GM18505 (cell line): Measurements from ENCODE around the gene COL5A1.

Experiments
- ATAC-seq: cut with Tn5 transposase; IDR thresholded peaks from one replicate; pipeline ENCODE4 v1.9.1; 2021; ENCODE audit not compliant: unreplicated experiment
- POLR2A ChIP-seq: IDR thresholded peaks from 4 replicates; pipeline ENCODE4 v1.6.1; 2011; ENCODE audit warnings: borderline replicate concordance; ENCODE audit not compliant: insufficient read depth, insufficient read length; ENCODE audit errors: extremely low read depth

Gene COL5A1

GRCh38 chr9:134600836-134601638 lies 40.6 kb upstream of the COL5A1 start:
- no peak for ATAC-seq
- no peak for TF ChIP-seq POLR2A

DNA sequence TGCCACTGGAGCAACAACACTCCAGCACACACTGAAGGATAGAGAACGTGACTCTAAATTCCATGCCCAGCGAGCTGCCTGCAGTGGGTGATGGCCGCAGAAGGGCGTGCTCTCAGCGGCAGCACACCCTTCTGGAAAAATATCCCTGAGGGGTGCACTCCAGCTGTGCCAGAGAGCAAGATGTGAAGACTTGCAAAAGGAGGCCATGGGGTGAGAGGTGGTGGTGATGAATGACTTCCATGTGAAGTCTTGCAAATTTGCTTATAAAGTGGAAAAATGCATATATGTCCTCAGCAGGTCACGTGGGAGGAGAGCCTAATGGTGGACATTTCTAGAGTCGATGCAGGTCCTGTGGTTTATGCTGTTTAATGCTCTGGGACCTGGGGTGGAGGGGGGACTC lies 39.8 kb upstream of the COL5A1 start:
- TF ChIP-seq POLR2A = no peak
- no peak for ATAC-seq

DNA sequence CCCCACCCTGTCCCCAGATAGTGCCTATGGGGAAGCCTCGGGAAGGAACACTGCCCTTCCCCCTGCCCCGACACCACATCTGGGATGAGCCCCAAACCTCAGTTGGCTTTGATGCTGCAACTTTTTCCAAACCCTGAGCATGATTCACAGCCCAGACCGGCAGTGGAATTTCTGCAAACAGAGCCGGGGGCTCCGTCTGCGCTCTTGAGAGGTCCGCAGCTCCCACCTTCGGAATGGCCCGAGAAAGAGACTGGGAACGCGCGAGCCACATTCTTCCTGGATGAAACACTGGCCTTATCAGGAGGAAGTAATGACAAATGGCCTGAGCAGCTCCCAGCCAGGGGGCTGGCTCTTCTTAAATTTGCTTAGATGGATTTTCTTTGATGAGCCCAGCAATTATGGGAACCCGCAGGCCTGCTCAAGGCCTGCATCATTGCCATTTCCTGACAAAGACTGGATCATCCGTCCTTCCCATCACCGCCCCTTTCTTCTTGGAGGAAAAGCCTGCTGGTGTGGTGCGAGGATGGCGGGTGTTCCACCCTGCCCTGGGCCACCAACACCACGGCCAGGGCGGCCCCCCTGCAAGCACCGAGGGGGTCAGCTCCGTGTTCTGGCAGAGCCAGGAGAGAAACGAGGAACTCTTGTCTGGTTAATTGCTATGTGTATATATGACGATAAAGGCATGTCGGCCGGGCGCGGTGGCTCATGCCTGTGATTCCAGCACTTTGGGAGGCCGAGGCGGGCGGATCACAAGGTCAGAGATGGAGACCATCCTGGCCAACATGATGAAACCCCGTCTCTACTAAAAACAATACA lies 38.8 kb upstream of the COL5A1 start:
- TF ChIP-seq POLR2A = no peak
- ATAC-seq = no peak

DNA sequence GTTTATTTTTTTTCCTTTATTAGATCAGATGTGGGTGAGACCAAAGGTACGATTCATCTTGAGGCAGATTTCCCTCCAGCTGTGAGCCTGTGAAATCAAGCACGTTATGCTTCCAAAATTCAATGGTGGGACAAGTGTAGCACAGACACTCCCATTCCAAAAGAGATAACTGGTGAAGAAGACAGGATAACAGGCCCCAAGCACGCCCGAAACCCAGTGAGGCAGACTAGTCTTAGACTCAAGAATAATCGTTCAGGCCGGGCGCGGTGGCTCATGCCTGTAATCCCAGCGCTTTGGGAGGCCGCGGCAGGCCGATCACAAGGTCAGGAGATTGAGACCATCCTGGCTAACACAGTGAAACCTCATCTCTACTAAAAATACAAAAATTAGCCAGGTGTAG lies 36.8 kb upstream of the COL5A1 start:
- no peak for ATAC-seq
- no peak for TF ChIP-seq POLR2A

DNA sequence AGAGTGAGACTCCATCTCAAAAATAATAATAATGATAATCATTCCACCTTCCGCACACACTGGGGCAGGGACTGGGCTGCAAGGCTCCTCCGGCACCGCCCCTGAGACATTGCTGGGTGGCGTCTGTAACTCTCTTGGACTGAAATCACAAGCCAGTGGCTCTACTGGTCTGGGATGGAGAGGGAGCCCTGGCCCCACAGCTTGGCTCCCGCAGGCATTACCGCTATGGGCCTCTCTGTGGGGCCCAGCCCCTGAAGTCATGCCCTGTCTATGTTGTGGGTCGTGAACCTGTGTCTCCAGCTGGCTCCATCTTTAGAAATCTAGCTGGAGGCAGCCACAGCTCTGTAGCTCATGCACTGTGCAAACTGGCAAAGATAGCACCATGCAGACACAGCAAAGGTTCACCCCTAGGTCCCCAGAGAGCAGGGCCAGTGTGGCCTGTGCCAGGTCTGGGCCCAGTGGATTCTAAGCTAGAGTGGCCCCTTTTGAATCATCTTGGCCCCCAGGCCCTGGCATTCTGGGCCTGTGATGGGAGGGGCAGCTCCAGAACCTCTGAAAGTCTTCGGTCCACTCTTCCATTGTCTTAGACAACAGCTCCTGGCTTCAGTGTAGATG lies 36.1 kb upstream of the COL5A1 start:
- no peak for TF ChIP-seq POLR2A
- no peak for ATAC-seq

GRCh38 chr9:134605966-134606357 lies 35.6 kb upstream of the COL5A1 start:
- ATAC-seq = no peak
- no peak for TF ChIP-seq POLR2A

DNA sequence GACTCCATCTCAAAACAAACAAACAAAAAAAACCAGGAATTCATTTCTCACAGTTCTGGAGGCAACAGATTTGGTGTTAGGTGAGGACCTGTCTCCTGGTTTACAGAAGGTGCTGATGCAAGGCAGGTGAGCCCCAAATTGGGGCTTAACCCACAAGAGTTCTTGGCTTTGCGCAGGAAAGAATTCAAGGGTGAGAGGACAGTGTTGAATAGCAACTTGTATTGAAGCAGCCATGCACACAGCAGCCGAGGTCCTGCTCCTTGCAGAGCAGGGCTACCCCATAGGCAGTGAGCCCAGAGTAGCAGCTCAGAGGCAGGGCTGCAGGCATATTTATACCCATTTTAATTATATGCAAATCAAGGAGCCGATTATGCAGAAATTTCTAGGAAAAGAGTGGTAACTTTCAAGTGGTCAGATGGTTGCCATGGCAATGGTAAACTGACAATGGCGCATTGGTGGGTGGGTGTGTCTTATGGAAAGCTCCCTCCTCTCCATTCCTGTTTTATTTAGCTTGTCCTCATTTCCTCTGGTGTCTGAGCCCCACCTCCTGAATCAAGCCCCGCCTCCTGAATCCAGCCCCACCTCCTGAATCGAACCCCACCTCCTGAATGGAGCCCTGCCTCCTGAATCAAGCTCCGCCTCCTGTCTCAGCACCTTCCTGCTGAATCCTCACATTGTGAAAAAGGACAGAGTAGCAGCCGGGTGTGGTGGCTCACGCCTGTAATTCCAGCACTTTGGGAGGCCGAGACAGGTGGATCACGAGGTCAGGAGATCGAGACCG lies 34.5 kb upstream of the COL5A1 start:
- no peak for ATAC-seq
- TF ChIP-seq POLR2A = no peak

GRCh38 chr9:134607971-134608370 lies 33.6 kb upstream of the COL5A1 start:
- no peak for ATAC-seq
- no peak for TF ChIP-seq POLR2A

- no peak for TF ChIP-seq POLR2A
- no peak for ATAC-seq
These were observed 30.6 kb upstream of the COL5A1 start for GRCh38 chr9:134611046-134611445.

- ATAC-seq = no peak
- TF ChIP-seq POLR2A = no peak
These were observed 29.3 kb upstream of the COL5A1 start for GRCh38 chr9:134612309-134612708.

- no peak for TF ChIP-seq POLR2A
These were observed 28.9 kb upstream of the COL5A1 start for GRCh38 chr9:134612715-134613114.

DNA sequence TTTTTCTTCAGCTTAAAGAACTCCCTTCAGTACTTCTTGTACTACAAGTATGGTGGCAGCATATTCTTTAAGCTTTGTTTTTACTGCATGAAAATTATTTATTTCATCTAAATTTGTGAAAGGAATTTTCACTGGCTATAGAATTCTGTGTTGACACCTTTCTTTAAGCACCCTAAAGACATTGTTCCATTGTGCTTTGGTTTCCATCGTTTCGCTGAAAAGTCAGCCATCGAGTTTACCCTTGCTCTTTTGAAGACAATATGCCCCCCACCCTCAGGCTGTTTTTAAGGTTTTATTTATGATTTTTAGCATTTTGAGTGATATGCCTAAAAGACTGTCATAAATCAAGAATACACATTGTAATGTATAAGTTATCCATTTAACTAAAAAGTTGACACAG lies 27.3 kb upstream of the COL5A1 start:
- ATAC-seq = no peak
- TF ChIP-seq POLR2A = no peak

More at GRCh38 chr9:134612715-134613114, 28.9 kb upstream of the COL5A1 start:
- ATAC-seq = no peak

DNA sequence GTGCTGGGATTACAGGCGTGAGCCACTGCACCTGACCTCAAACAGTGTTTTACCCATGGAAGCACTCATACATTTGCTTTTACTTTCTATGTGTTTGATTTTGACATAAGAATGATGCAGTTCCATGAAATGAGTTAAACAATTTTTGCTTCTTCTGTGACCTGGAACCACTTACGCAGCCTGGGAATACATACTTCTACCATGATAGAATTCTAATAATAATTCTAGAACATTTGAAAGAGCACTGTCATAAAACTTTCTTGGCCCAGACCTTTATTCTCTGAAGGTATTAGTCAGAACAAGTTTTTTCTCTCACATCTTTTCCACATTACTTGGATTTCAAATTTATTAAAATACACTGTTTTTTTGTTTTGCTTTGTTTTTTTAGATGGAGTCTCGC lies 25.3 kb upstream of the COL5A1 start:
- ATAC-seq = no peak
- TF ChIP-seq POLR2A = no peak
